PC-3 (cell line): ENCODE results near the gene CFL1.

Source experiments
- EZH2 ChIP-seq: fragments of 300-600 bp; sonication (generic); IDR thresholded peaks from one replicate; pipeline ENCODE4 v1.6.1; 2017; ENCODE audit warnings: antibody characterized with exemption, mild to moderate bottlenecking, low read length; ENCODE audit not compliant: unreplicated experiment
- TF ChIP-seq, protein P1 (sequence below): fragments of 300-600 bp; sonication (generic); conservative IDR thresholded peaks from 2 replicates; pipeline ENCODE4 v1.5.1; 2017; ENCODE audit warnings: antibody characterized with exemption, low read depth, mild to moderate bottlenecking, low read length

DNA sequence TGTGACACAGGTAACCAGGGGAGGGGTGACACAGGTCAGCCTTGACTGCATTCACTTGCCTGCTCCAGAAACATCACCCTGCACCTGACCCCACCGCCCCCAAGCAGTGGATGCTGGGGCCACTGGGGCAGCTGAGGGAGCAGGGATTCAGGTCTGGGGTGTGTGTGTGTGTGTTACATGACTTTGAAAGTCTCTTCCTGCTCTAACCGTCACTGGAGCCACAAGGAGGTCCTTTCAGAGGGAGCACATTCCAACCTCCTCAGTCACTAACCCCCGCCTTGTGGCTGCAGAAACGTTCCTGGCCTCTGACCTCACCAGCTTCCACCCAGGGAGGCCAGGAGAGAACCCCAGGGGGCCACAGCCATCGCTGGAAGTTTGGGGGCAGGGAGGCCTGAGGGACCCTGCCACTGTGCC, 45.1 kb upstream of the CFL1 start:
- no peak for TF ChIP-seq EZH2
- TF ChIP-seq, protein P1, sequence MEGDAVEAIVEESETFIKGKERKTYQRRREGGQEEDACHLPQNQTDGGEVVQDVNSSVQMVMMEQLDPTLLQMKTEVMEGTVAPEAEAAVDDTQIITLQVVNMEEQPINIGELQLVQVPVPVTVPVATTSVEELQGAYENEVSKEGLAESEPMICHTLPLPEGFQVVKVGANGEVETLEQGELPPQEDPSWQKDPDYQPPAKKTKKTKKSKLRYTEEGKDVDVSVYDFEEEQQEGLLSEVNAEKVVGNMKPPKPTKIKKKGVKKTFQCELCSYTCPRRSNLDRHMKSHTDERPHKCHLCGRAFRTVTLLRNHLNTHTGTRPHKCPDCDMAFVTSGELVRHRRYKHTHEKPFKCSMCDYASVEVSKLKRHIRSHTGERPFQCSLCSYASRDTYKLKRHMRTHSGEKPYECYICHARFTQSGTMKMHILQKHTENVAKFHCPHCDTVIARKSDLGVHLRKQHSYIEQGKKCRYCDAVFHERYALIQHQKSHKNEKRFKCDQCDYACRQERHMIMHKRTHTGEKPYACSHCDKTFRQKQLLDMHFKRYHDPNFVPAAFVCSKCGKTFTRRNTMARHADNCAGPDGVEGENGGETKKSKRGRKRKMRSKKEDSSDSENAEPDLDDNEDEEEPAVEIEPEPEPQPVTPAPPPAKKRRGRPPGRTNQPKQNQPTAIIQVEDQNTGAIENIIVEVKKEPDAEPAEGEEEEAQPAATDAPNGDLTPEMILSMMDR: no peak
